HFF-Myc (cell line): Measurements from ENCODE around the gene JAK1.
A peak's percentile ranks its signal among the peaks of the same experiment; 100 is the strongest.
"Not testable (repeated sequence)": the region's sequence is repeated elsewhere in the genome, so short reads cannot be mapped to it uniquely, and the experiment has no call there.

Source experiments
- DNase-seq: peaks from one replicate; pipeline ENCODE4 v3.0.0-alpha.2; 2011; ENCODE audit warnings: low read depth; ENCODE audit errors: extremely low read depth
- H3K4me3 ChIP-seq: replicated peaks from 2 replicates; pipeline ENCODE4 v1.5.1; 2011; ENCODE audit warnings: low read depth, mild to moderate bottlenecking, control low read depth, low read length
- TF ChIP-seq, protein P1 (sequence below): IDR thresholded peaks from 2 replicates; pipeline ENCODE4 v1.5.1; 2012; ENCODE audit warnings: mild to moderate bottlenecking, low read depth, low read length, control low read depth; ENCODE audit errors: missing control alignments

Gene JAK1

DNA sequence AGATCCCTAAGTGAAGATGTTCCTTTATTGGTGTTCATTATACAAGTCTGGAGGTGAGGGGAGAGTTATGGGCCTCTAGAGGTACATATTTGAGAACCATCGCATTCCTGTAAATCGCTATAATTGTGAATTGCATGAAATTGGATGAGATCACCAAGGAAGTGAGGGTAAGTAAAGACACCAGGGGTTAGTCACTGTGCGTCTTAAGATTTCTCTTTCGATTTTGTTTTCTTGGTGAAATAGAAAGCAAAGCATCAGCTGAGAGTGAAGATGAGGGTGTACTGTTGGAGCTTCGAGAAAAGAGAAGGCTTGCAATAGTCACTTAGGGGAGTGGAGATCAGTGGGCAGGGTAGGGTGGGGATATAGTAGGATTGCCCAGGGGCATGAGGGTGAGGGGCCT lies 139.4 kb downstream of the JAK1 start:
- DNase-seq = no peak
- TF ChIP-seq, protein P1, sequence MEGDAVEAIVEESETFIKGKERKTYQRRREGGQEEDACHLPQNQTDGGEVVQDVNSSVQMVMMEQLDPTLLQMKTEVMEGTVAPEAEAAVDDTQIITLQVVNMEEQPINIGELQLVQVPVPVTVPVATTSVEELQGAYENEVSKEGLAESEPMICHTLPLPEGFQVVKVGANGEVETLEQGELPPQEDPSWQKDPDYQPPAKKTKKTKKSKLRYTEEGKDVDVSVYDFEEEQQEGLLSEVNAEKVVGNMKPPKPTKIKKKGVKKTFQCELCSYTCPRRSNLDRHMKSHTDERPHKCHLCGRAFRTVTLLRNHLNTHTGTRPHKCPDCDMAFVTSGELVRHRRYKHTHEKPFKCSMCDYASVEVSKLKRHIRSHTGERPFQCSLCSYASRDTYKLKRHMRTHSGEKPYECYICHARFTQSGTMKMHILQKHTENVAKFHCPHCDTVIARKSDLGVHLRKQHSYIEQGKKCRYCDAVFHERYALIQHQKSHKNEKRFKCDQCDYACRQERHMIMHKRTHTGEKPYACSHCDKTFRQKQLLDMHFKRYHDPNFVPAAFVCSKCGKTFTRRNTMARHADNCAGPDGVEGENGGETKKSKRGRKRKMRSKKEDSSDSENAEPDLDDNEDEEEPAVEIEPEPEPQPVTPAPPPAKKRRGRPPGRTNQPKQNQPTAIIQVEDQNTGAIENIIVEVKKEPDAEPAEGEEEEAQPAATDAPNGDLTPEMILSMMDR = no peak
- no peak overlapping the region for H3K4me3 ChIP-seq

DNA sequence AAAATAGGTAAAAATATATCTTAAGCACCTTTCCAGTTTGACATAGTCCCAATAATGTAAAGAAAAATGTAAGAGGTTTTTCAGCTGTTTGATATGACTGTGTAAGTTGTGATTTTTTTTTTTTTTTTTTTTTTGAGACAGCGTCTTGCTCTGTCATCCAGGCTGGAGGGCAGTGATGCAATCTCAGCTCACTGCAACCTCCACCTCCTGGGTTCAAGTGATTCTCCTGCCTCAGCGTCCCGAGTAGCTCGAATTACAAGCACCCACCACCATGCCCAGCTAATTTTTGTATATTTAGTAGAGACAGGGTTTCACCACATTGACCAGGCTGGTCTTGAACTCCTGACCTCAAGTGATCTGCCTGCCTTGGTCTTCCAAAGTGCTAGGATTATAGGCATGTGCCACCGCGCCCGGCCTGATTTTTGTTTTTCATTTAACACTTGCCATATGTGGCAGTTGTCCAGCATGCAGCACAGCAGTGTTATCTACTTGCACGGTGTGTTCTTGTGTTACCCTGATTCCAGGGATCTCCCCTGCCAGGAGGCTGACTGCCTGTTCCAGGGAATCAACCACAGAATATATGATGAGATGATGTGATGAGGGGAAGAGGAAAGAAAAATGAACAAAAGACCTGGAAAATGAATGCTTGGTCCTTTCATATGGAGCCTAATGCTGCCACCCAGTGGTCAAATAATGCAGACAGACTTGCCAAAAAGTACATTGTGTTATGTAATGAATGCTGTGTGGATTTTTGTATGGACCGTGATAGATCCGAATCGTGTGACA lies 142.5 kb downstream of the JAK1 start:
- no peak overlapping the region for H3K4me3 ChIP-seq
- TF ChIP-seq, protein P1 = peak; percentile 71
- DNase-seq = peak; percentile 73

DNA sequence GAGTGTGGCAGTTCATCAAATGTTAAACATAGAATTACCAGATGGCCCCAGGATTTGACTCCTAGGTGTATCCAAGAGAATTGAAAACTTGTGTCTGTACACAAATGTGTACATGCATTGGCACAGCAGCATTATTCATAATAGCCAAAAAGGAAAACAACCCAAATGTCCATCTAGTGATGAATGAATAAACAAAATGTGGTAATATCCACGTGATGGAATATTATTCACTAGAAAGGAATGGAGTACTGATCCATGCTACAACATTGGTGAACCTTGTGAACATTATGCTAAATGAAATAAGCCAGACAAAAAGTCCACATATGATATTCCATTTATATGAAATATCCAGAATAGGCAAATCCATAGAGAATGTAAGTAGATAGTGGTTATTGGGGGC lies 143.7 kb downstream of the JAK1 start:
- TF ChIP-seq, protein P1 = no peak
- DNase-seq = no peak

DNA sequence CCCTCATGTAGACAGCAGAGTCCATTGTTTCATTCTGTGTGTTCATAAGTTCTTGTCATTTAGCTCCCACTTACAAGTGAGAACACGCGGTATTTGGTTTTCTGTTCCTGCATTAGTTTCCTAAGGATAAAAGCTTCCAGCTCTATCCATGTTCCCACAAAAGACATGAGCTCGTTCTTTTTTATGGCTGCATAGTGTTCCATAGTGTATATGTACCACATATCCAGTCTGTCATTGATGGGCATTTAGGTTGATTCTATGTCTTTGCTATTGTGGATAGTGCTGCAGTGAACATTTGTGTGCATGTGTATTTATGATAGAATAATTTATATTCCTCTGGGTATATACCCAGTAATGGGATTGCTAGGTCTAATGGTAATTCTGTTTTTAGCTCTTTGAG lies 145.8 kb downstream of the JAK1 start:
- H3K4me3 ChIP-seq, DNase-seq: not testable (repeated sequence)

More for the DNA sequence above, 143.7 kb downstream of the JAK1 start:
- H3K4me3 ChIP-seq = no peak overlapping the region

DNA sequence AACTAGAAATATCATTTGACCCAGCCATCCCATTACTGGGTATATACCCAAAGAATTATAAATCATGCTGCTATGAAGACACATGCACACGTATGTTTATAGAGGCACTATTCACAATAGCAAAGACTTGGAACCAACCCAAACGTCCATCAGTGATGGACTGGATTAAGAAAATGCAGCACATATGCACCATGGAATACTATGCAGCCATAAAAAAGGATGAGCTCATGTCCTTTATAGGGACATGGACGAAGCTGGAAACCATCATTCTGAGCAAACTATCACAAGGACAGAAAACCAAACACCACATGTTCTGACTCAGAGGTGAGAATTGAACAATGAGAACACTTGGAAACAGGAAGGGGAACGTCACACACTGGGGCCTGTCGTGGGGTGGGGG lies 149.0 kb downstream of the JAK1 start:
- DNase-seq, H3K4me3 ChIP-seq: not testable (repeated sequence)

DNA sequence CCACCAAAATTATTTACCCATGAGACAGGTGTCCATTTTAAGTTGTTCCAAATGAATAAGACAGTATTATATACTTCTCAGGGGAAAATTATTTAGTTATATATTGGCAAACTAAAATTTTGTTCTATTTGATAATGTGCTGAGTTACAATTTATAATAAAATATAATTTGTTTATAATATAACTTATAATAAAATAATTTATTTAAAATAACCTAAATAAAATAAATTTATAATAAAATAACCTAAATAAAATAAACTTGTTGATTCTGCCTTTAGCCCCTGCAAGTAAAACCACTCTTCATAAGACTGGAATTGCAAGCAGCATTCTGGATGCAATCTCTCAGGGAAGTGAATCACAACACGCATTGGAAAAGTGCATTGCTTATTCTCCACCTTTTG lies 151.9 kb downstream of the JAK1 start:
- DNase-seq = no peak
- TF ChIP-seq, protein P1 = no peak
- H3K4me3 ChIP-seq = no peak overlapping the region

DNA sequence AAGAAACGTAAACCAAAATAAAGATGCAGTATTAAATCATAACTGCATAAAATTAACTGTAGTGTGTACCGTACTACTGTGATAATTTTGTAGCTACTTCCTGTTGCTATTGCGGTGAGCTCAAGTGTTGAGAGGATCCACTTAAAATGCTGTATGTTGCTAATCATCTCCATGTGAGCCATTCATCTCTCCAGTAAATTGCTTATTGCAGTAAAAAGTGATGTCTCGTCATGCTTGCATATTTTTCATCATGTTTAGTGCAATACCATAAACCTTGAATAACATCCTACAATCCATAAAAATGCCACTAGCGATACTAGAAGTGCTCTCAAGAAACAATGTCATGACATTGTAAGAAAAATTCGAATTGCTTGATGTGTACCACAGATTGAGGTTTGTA lies 155.2 kb downstream of the JAK1 start:
- TF ChIP-seq, protein P1 = no peak
- DNase-seq = no peak
- H3K4me3 ChIP-seq = no peak overlapping the region

DNA sequence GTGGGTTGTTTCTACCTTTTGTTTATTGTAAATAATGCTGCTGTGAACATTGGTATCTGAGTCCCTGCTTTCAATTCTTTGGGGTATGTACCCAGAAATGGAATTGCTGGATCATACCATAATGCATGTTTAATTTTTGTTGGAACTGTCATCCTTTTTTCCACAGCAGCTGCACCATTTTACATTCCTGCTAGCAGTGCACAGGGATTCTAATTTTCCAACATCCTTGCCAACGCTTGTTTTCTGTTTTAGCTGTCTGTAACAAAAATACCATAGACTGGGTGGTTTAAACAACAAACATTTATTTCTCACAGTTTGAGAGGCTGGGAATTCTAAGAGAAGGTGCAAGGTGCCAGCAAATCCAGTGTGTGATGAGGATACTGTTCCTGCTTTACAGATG lies 156.3 kb downstream of the JAK1 start:
- no peak overlapping the region for H3K4me3 ChIP-seq
- no peak for DNase-seq
- TF ChIP-seq, protein P1 = no peak
